MM.1S (cell line): ENCODE measurements around the gene ZC3H4.

Experiments used
- CTCF ChIP-seq: fragments of 300-600 bp; sonication (generic); IDR thresholded peaks from 2 replicates; pipeline ENCODE4 v1.5.1; 2016; ENCODE audit warnings: antibody characterized with exemption, low read length, mixed read lengths
- EZH2 ChIP-seq: fragments of 300-600 bp; sonication (generic); optimal IDR thresholded peaks from 2 replicates; pipeline ENCODE3; 2017; ENCODE audit warnings: low read depth, mild to moderate bottlenecking, antibody characterized with exemption, low read length, mixed read lengths

GRCh38 chr19:47152205-47152604, 38.6 kb upstream of the ZC3H4 start:
- TF ChIP-seq CTCF (no peak), EZH2 (no peak)
